HL-60 (cell line): ENCODE measurements around the gene PPP1R12C.

Experiments used
- DNase-seq, 2 experiments: peaks; one replicate each; pipeline ENCODE4 v3.0.0-alpha.2; 2010 to 2020; ENCODE audit warnings: low read depth in 1 of 2, low spot score in 1 of 2
- H3K27ac ChIP-seq: fragments of 250-450 bp; sonication (Bioruptor Pico); replicated peaks from 2 replicates; pipeline ENCODE4 v1.5.1; 2020; ENCODE audit warnings: mild to moderate bottlenecking, moderate library complexity
- H3K27me3 ChIP-seq: fragments of 250-450 bp; sonication (Bioruptor Pico); 2 replicates; pipeline ENCODE4 v1.5.1; 2021; ENCODE audit warnings: mild to moderate bottlenecking, moderate library complexity; ENCODE audit not compliant: insufficient read depth, poor library complexity, severe bottlenecking
- H3K4me3 ChIP-seq: replicated peaks from 2 replicates; pipeline ENCODE4 v1.5.1; 2011; ENCODE audit warnings: mild to moderate bottlenecking, control low read depth, low read length; ENCODE audit not compliant: insufficient read depth
- GABPA ChIP-seq: IDR thresholded peaks from 2 replicates; pipeline ENCODE4 v1.6.1; 2012; ENCODE audit warnings: low read depth
- POLR2AphosphoS5 ChIP-seq: IDR thresholded peaks from 2 replicates; pipeline ENCODE4 v1.6.1; 2012; ENCODE audit warnings: low read depth
- SPI1 ChIP-seq: IDR thresholded peaks from 2 replicates; pipeline ENCODE4 v1.6.1; 2012; ENCODE audit warnings: low read depth, mild to moderate bottlenecking, borderline replicate concordance
- TF ChIP-seq, protein P1 (sequence below): IDR thresholded peaks from one replicate; pipeline ENCODE4 v1.5.1; 2011; ENCODE audit warnings: low read length, control low read depth, inconsistent platforms; ENCODE audit not compliant: insufficient read depth
- TF ChIP-seq, protein P2 (sequence below): IDR thresholded peaks from 2 replicates; pipeline ENCODE4 v1.6.1; 2012; ENCODE audit warnings: low read depth; ENCODE audit not compliant: insufficient replicate concordance

The PPP1R12C gene

DNA sequence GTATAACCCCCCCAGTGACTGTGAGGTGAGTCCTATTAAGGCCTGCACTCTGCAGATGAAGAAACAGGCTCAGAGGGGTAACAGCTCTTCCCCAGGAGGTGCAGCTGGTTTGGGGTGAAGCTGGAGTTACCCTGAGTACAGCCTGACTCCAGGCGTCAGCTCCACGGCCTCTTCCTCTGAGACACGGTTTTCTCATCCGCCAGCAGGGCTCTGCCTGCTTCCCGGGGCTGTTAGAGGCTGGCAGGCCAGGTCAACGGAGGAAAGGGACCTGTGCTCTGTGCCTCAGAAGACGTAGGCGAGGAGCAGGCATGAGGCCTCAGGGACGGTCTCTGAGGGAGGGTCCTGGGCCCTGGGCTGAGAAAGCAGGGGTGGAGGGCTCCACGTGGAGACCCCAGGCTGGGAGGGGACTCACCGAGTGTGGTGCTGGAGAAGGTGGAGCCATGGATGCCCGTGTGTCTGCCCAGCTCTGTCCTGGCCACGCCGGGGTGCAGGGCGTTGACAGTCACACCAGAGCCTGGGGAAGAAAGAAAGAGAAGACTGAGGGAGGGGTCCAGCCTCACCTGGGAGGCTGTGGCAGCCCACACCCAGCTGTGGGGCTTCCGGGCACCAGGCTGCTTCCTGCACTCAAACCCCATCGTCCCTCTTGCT lies 70.3 kb downstream of the PPP1R12C start:
- TF ChIP-seq, protein P1, sequence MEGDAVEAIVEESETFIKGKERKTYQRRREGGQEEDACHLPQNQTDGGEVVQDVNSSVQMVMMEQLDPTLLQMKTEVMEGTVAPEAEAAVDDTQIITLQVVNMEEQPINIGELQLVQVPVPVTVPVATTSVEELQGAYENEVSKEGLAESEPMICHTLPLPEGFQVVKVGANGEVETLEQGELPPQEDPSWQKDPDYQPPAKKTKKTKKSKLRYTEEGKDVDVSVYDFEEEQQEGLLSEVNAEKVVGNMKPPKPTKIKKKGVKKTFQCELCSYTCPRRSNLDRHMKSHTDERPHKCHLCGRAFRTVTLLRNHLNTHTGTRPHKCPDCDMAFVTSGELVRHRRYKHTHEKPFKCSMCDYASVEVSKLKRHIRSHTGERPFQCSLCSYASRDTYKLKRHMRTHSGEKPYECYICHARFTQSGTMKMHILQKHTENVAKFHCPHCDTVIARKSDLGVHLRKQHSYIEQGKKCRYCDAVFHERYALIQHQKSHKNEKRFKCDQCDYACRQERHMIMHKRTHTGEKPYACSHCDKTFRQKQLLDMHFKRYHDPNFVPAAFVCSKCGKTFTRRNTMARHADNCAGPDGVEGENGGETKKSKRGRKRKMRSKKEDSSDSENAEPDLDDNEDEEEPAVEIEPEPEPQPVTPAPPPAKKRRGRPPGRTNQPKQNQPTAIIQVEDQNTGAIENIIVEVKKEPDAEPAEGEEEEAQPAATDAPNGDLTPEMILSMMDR, result no peak
- DNase-seq, result no peak

DNA sequence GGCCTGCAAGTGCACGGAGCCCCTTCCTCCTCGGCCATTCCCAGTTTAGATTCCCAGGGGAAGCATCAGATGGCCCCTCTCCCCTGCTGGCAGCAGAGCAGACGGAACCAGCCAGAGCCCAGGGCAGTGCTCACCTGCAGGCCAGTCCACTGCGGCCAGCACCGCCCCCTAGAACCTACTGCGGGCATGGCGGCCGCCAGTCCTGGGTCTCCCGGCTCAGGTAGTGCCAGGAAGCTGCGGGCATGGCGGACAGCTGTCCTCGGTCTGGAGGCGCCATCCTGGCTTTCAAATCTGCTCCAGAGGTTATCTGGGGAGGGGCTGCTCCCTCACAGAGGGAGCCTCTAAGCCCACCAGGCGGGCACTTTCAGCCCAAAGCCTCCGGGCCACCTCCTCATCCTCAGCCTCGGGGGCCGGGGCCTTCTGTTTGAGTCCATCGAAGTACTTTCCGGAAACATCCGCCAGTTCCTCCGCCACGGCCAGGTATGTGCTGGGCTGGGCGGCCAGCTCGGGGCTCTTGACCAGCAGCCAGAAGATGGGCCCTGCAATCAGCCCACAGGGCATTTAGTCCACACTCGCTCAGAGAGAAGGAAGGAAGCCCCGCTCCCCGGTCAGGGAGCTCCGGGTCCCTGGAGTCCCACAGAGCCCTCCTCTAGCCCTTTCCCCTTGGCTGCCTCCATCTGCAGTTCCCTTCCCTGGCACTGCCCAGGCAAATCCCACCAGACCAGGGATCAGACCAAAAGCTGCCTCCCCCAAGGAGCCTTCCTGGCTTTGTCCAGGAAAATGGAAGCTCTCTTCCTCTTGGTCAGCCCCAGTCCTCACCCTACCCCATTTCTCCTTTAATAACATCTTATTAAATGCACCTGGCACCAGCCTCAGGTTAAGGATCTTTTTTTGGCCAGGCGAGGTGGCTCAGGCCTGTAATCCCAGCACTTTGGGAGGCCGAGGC lies 72.4 kb downstream of the PPP1R12C start:
- no peak for DNase-seq
- Histone ChIP-seq H3K27me3 (no peaks in the 10 kb centered on the region), H3K4me3 (no peak overlapping the region), H3K27ac (no peak overlapping the region)
- no peak; the same call in 1 of the 2 replicates for TF ChIP-seq POLR2AphosphoS5
- TF ChIP-seq SPI1, result no peak
- TF ChIP-seq, protein P2, sequence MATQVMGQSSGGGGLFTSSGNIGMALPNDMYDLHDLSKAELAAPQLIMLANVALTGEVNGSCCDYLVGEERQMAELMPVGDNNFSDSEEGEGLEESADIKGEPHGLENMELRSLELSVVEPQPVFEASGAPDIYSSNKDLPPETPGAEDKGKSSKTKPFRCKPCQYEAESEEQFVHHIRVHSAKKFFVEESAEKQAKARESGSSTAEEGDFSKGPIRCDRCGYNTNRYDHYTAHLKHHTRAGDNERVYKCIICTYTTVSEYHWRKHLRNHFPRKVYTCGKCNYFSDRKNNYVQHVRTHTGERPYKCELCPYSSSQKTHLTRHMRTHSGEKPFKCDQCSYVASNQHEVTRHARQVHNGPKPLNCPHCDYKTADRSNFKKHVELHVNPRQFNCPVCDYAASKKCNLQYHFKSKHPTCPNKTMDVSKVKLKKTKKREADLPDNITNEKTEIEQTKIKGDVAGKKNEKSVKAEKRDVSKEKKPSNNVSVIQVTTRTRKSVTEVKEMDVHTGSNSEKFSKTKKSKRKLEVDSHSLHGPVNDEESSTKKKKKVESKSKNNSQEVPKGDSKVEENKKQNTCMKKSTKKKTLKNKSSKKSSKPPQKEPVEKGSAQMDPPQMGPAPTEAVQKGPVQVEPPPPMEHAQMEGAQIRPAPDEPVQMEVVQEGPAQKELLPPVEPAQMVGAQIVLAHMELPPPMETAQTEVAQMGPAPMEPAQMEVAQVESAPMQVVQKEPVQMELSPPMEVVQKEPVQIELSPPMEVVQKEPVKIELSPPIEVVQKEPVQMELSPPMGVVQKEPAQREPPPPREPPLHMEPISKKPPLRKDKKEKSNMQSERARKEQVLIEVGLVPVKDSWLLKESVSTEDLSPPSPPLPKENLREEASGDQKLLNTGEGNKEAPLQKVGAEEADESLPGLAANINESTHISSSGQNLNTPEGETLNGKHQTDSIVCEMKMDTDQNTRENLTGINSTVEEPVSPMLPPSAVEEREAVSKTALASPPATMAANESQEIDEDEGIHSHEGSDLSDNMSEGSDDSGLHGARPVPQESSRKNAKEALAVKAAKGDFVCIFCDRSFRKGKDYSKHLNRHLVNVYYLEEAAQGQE, result no peak
- TF ChIP-seq, protein P1, result no peak
- TF ChIP-seq GABPA, result no peak

More for the DNA sequence above, 70.3 kb downstream of the PPP1R12C start:
- Histone ChIP-seq H3K27me3 (no peaks in the 10 kb centered on the region), H3K4me3 (no peak overlapping the region), H3K27ac (no peak overlapping the region)

DNA sequence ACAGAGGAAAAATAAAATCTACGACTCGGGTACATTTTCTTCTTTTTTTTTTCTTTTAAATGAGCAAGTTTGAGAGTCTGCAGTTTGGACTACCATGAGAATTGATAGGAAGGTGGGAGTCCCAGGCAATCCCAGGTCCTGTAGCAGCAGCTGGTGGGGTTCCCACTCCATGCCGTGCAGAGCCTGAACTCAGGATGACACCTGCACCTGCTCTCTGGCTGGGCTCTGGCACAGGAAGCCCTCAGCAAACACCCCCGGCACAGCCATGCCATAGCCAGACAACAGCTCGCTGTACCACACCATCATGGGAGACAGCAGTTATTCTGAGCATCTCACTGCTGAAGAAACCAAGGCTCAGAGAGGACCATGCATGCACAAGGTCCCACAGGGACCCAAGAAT lies 73.2 kb downstream of the PPP1R12C start:
- Histone ChIP-seq H3K27ac (no peak overlapping the region), H3K4me3 (no peak overlapping the region), H3K27me3 (no peaks in the 10 kb centered on the region)
- TF ChIP-seq, protein P2, result no peak
- TF ChIP-seq POLR2AphosphoS5, result no peak
- no peak for TF ChIP-seq SPI1
- no peak for TF ChIP-seq GABPA
- TF ChIP-seq, protein P1, result no peak
- no peak for DNase-seq
